ENCODE results near the gene LTC4S. TPM values are rescaled to one million over a fixed set of nuclear protein-coding genes. Genes with fewer than 3 reads are reported as not detected.

Gene LTC4S
- total RNA-seq, 2 experiments from 2014 or later = 0.44 to 4.5 TPM

GRCh38 chr5:179769271-179769670 is 24.5 kb upstream of the LTC4S start:
- Histone ChIP-seq H3K79me2 (ENCODE audit: insufficient read depth, low read depth, low read length) (peaks cover 5% of the 10 kb centered on the region; the same call in 1 of the 2 replicates), H3K27ac (ENCODE audit: low read depth, low read length, poor library complexity, severe bottlenecking) (no peak overlapping the region), H3K9me2 (ENCODE audit: insufficient read depth, low read length) (no peaks in the 10 kb centered on the region), H3K4me3 (ENCODE audit: low read depth, low read length, poor library complexity, severe bottlenecking) (no peak overlapping the region), H2AFZ (ENCODE audit: low read length) (no peak overlapping the region), H4K20me1 (ENCODE audit: insufficient read depth, low read length) (no peaks in the 10 kb centered on the region; the same call in 1 of the 2 replicates), H3K4me2 (ENCODE audit: low read length) (no peak overlapping the region), H3K36me3 (ENCODE audit: insufficient read depth, low read length) (peaks cover 91% of the 10 kb centered on the region), H3K4me1 (ENCODE audit: insufficient read depth, low read length, poor library complexity, severe bottlenecking) (no peaks in the 10 kb centered on the region), H3K9me3 (ENCODE audit: low read length) (no peaks in the 10 kb centered on the region)
- no peak for DNase-seq (ENCODE audit: low spot score)
- intact Hi-C loops (cut with micrococcal nuclease; ENCODE audit: unreplicated experiment) = loop anchor here (10.0 kb wide), 1 partner anchor 206 kb away; no protein-coding TSS in a partner anchor
- CTCF ChIA-PET (ENCODE audit: unreplicated experiment) = no interaction called here
- no TSS peak for BruUV-seq (replicated peaks)
- no peak for TF ChIP-seq CTCF (conservative IDR thresholded peaks at IDR 0.05; ENCODE audit: low read length)
- no peak for TF ChIP-seq EZH2phosphoT487 (IDR thresholded peaks at IDR 0.05; ENCODE audit: borderline replicate concordance, low read depth, low read length)
- POLR2A ChIA-PET = interaction anchor here (0.7 to 1.5 kb wide), 2 partner anchors 8 to 30 kb away, joined by 4 to 5 read pairs; no protein-coding TSS in a partner anchor

- Histone ChIP-seq H4K20me1 (ENCODE audit: insufficient read depth, low read length) (no peaks in the 10 kb centered on the region; the same call in 1 of the 2 replicates), H3K36me3 (ENCODE audit: insufficient read depth, low read length) (peaks cover 96% of the 10 kb centered on the region), H3K9me2 (ENCODE audit: insufficient read depth, low read length) (no peaks in the 10 kb centered on the region), H2AFZ (ENCODE audit: low read length) (no peak overlapping the region), H3K9me3 (ENCODE audit: low read length) (no peaks in the 10 kb centered on the region), H3K27ac (ENCODE audit: low read depth, low read length, poor library complexity, severe bottlenecking) (no peak overlapping the region), H3K4me2 (ENCODE audit: low read length) (no peak overlapping the region), H3K79me2 (ENCODE audit: insufficient read depth, low read depth, low read length) (peaks cover 5% of the 10 kb centered on the region; the same call in 1 of the 2 replicates), H3K4me1 (ENCODE audit: insufficient read depth, low read length, poor library complexity, severe bottlenecking) (no peaks in the 10 kb centered on the region), H3K4me3 (ENCODE audit: low read depth, low read length, poor library complexity, severe bottlenecking) (no peak overlapping the region)
- TF ChIP-seq CTCF (conservative IDR thresholded peaks at IDR 0.05; ENCODE audit: low read length) (no peak), EZH2phosphoT487 (IDR thresholded peaks at IDR 0.05; ENCODE audit: borderline replicate concordance, low read depth, low read length) (no peak)
- intact Hi-C loops (cut with micrococcal nuclease; ENCODE audit: unreplicated experiment) = loop anchor here (10.0 kb wide), 1 partner anchor 205 kb away; no protein-coding TSS in a partner anchor
- DNase-seq (ENCODE audit: low spot score) = no peak
- no TSS peak for BruUV-seq (replicated peaks)
- ChIA-PET POLR2A (no interaction called here), CTCF (ENCODE audit: unreplicated experiment) (interaction anchor here (0.6 kb wide), 1 partner anchor 31 kb away, joined by 4 read pairs; no protein-coding TSS in a partner anchor)
These were observed 24.0 kb upstream of the LTC4S start for GRCh38 chr5:179769796-179770195.

GRCh38 chr5:179771311-179771895 is 22.4 kb upstream of the LTC4S start:
- Histone ChIP-seq H3K27ac (ENCODE audit: low read depth, low read length, poor library complexity, severe bottlenecking) (no peak overlapping the region), H3K4me3 (ENCODE audit: low read depth, low read length, poor library complexity, severe bottlenecking) (no peak overlapping the region), H3K79me2 (ENCODE audit: insufficient read depth, low read depth, low read length) (peaks cover 5% of the 10 kb centered on the region; the same call in 1 of the 2 replicates), H3K9me2 (ENCODE audit: insufficient read depth, low read length) (no peaks in the 10 kb centered on the region), H3K36me3 (ENCODE audit: insufficient read depth, low read length) (peaks cover 97% of the 10 kb centered on the region), H4K20me1 (ENCODE audit: insufficient read depth, low read length) (no peaks in the 10 kb centered on the region; the same call in 1 of the 2 replicates), H3K9me3 (ENCODE audit: low read length) (no peaks in the 10 kb centered on the region), H2AFZ (ENCODE audit: low read length) (no peak overlapping the region), H3K4me2 (ENCODE audit: low read length) (no peak overlapping the region), H3K4me1 (ENCODE audit: insufficient read depth, low read length, poor library complexity, severe bottlenecking) (no peaks in the 10 kb centered on the region)
- no TSS peak for BruUV-seq (replicated peaks)
- TF ChIP-seq CTCF (conservative IDR thresholded peaks at IDR 0.05; ENCODE audit: low read length) (no peak), EZH2phosphoT487 (IDR thresholded peaks at IDR 0.05; ENCODE audit: borderline replicate concordance, low read depth, low read length) (no peak)
- ChIA-PET CTCF (ENCODE audit: unreplicated experiment) (no interaction called here), POLR2A (interaction anchor here (0.6 to 1.0 kb wide), 3 partner anchors 16 to 1583 kb away, joined by 3 to 4 read pairs (median 3); no protein-coding TSS in a partner anchor)
- intact Hi-C loops (cut with micrococcal nuclease; ENCODE audit: unreplicated experiment) = no loop called here
- no peak for DNase-seq (ENCODE audit: low spot score)
